Spleen (tissue), 7 donors: ENCODE measurements around the gene SLC25A53.

Source experiments
- CTCF ChIP-seq, 11 experiments: fragments of 200-600 bp in 7 of 11; fragments of 450-650 bp in 4 of 11; sonication (generic) in 4 of 11; IDR thresholded peaks in 8 of 11; conservative IDR thresholded peaks in 3 of 11; 1 replicate in 7 of 11; 2 replicates in 4 of 11; pipeline versions ENCODE4 v1.4.0 to v1.8.0; 2016 to 2021; ENCODE audit warnings: antibody characterized with exemption in 11 of 11, inconsistent platforms in 4 of 11, mild to moderate bottlenecking in 1 of 11
- POLR2A ChIP-seq, 3 donors: fragments of 450-650 bp; IDR thresholded peaks; one replicate each; pipeline ENCODE4 v1.5.1; 2017; ENCODE audit warnings: antibody characterized with exemption in 3 of 3, mild to moderate bottlenecking in 1 of 3
- POLR2AphosphoS5 ChIP-seq, 3 donors: sonication (generic); formaldehyde crosslinking; IDR thresholded peaks; one replicate each; pipeline ENCODE4 v1.5.1; 2017; ENCODE audit warnings: antibody characterized with exemption in 3 of 3
- donor health status: DM: no; HTN: no; CAD: no; lungs with moderate emphysema.
- donor health status: DM: no; HTN: no; CAD: no.
- donor health status: DM: no; HTN: no; CAD: no.

- TF ChIP-seq POLR2A (IDR thresholded peaks at IDR 0.05): no peak
- TF ChIP-seq CTCF (IDR thresholded peaks at IDR 0.05 in 8 of 11, conservative IDR thresholded peaks at IDR 0.05 in 3 of 11): no peak
- TF ChIP-seq POLR2AphosphoS5 (IDR thresholded peaks at IDR 0.05): no peak
These were observed 26.0 kb downstream of the SLC25A53 start for GRCh38 chrX:104130808-104131207.
